Measurements from ENCODE around the gene AQP6. TPM values are rescaled to one million over a fixed set of nuclear protein-coding genes. Genes with fewer than 3 reads are reported as not detected.

AQP6 gene
- total and polyA plus RNA-seq, 4 donors = 0.39 TPM; not detected in 3

GRCh38 chr12:49966511-49967041 lies 6.2 kb upstream of the AQP6 start:
- no peaks in the 10 kb centered on the region for H3K4me1 ChIP-seq (ENCODE audit: control insufficient read depth in 1 of 2, insufficient read depth in 2 of 2, low read length in 2 of 2)
- DNase-seq = peak in 1 of 2 donors; percentile 62
- no peaks in the 10 kb centered on the region for H3K27me3 ChIP-seq (ENCODE audit: control insufficient read depth in 1 of 2, insufficient read depth in 2 of 2, low read length in 1 of 2)
- WGBS, 2 donors = 38 to 42% methylated on average over 16 of the region's 16 CpGs
- ATAC-seq (ENCODE audit: low FRiP score) = no peak
- no peaks in the 10 kb centered on the region for H3K9me3 ChIP-seq (ENCODE audit: control insufficient read depth, low read length)
- no peak overlapping the region for H3K27ac ChIP-seq (ENCODE audit: low read depth in 1 of 2, low read length in 2 of 2)
- no peaks in the 10 kb centered on the region for H3K36me3 ChIP-seq (ENCODE audit: control insufficient read depth in 1 of 2, insufficient read depth in 2 of 2, low read length in 1 of 2)
- intact Hi-C loops (cut with DNase I) = loop anchor here (2.0 to 10.0 kb wide), 5 partner anchors 90 to 208 kb away; partner anchors contain the start of gene ASIC1 (in 2 of the 2)
- H3K4me3 ChIP-seq (ENCODE audit: low read length in 2 of 2) = no peak overlapping the region

- Histone ChIP-seq H3K27me3 (ENCODE audit: control insufficient read depth in 1 of 2, insufficient read depth in 2 of 2, low read length in 1 of 2) (no peaks in the 10 kb centered on the region), H3K9me3 (ENCODE audit: control insufficient read depth, low read length) (no peaks in the 10 kb centered on the region), H3K4me1 (ENCODE audit: control insufficient read depth in 1 of 2, insufficient read depth in 2 of 2, low read length in 2 of 2) (no peaks in the 10 kb centered on the region), H3K4me3 (ENCODE audit: low read length in 2 of 2) (no peak overlapping the region), H3K27ac (ENCODE audit: low read depth in 1 of 2, low read length in 2 of 2) (no peak overlapping the region), H3K36me3 (ENCODE audit: control insufficient read depth in 1 of 2, insufficient read depth in 2 of 2, low read length in 1 of 2) (no peaks in the 10 kb centered on the region)
- ATAC-seq (ENCODE audit: low FRiP score) (peak; percentile 93), DNase-seq (peak; percentile 95 to 98)
- intact Hi-C loops (cut with DNase I) = loop anchor here (2.0 to 10.0 kb wide), 5 partner anchors 90 to 208 kb away; partner anchors contain the start of gene ASIC1 (in 2 of the 2)
- 2% methylated on average over 40 of the region's 40 CpGs for WGBS, 2 donors
Measured at GRCh38 chr12:49967042-49967776, 5.5 kb upstream of the AQP6 start.

DNA sequence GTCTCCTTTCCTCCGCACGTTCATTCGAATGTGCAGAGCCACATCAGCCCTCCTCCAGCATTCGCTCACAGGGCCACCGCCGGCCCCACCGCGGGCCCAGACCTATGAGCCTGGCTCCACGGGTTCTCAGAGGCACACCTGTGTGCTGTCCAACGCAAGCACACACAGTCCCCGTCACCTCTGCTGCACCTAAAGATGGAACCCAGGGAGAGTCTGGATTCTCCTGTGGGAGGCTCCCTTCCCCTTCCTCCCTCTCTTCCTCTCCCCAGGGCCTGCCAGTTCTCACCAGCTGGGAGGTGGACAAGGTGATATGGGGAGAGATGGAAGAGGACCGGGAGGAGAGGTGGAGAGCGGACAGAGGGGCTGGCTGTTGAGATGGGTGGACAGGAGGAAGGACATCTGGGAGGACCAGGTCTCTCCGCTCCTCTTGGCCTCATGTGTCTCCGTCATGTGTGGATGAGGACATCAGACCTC lies 4.9 kb upstream of the AQP6 start:
- no peak overlapping the region for H3K27ac ChIP-seq (ENCODE audit: low read depth in 1 of 2, low read length in 2 of 2)
- H3K27me3 ChIP-seq (ENCODE audit: control insufficient read depth in 1 of 2, insufficient read depth in 2 of 2, low read length in 1 of 2) = no peaks in the 10 kb centered on the region
- H3K36me3 ChIP-seq (ENCODE audit: control insufficient read depth in 1 of 2, insufficient read depth in 2 of 2, low read length in 1 of 2) = no peaks in the 10 kb centered on the region
- DNase-seq = peak in 1 of 2 donors; percentile 62
- intact Hi-C loops (cut with DNase I) = loop anchor here (2.0 to 10.0 kb wide), 5 partner anchors 89 to 207 kb away; partner anchors contain the start of gene ASIC1 (in 2 of the 2)
- no peak overlapping the region for H3K4me3 ChIP-seq (ENCODE audit: low read length in 2 of 2)
- no peaks in the 10 kb centered on the region for H3K9me3 ChIP-seq (ENCODE audit: control insufficient read depth, low read length)
- no peaks in the 10 kb centered on the region for H3K4me1 ChIP-seq (ENCODE audit: control insufficient read depth in 1 of 2, insufficient read depth in 2 of 2, low read length in 2 of 2)
- WGBS, 2 donors = 39 to 42% methylated on average over 15 of the region's 15 CpGs
- ATAC-seq (ENCODE audit: low FRiP score) = no peak

DNA sequence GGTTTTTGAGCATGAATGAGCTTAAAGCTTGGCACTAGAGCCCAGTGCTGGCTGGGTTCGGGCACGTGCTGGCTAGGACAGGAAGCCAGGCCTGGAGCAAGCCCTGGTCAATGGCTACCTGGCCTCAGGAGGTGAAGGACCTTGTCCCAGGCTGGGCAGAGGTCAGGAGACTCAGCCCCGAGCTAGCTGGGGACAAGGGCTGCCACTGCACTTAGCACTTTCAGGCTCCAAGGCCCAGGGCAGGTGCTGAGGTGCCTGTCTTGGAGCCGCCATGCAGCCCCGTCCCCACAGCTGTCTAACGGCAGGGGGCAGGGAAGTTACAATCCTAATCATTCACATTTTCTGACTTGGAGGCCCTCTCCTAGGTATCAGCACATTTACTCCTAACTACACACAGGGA lies 4.3 kb upstream of the AQP6 start:
- H3K4me1 ChIP-seq (ENCODE audit: control insufficient read depth in 1 of 2, insufficient read depth in 2 of 2, low read length in 2 of 2) = no peaks in the 10 kb centered on the region
- H3K9me3 ChIP-seq (ENCODE audit: control insufficient read depth, low read length) = no peaks in the 10 kb centered on the region
- no peaks in the 10 kb centered on the region for H3K27me3 ChIP-seq (ENCODE audit: control insufficient read depth in 1 of 2, insufficient read depth in 2 of 2, low read length in 1 of 2)
- DNase-seq (peak in 1 of 2 donors; percentile 70), ATAC-seq (ENCODE audit: low FRiP score) (no peak)
- H3K27ac ChIP-seq (ENCODE audit: low read depth in 1 of 2, low read length in 2 of 2) = no peak overlapping the region
- no peak overlapping the region for H3K4me3 ChIP-seq (ENCODE audit: low read length in 2 of 2)
- no peaks in the 10 kb centered on the region for H3K36me3 ChIP-seq (ENCODE audit: control insufficient read depth in 1 of 2, insufficient read depth in 2 of 2, low read length in 1 of 2)
- 78 to 80% methylated on average over 6 of the region's 6 CpGs for WGBS, 2 donors
- intact Hi-C loops (cut with DNase I) = loop anchor here (5.0 to 10.0 kb wide), 3 partner anchors 89 to 206 kb away; partner anchors contain the start of gene ASIC1 (in 1 of the 2)

- Histone ChIP-seq H3K36me3 (ENCODE audit: control insufficient read depth in 1 of 2, insufficient read depth in 2 of 2, low read length in 1 of 2) (no peaks in the 10 kb centered on the region), H3K9me3 (ENCODE audit: control insufficient read depth, low read length) (no peaks in the 10 kb centered on the region), H3K27ac (ENCODE audit: low read depth in 1 of 2, low read length in 2 of 2) (no peak overlapping the region), H3K4me1 (ENCODE audit: control insufficient read depth in 1 of 2, insufficient read depth in 2 of 2, low read length in 2 of 2) (no peaks in the 10 kb centered on the region), H3K4me3 (ENCODE audit: low read length in 2 of 2) (no peak overlapping the region), H3K27me3 (ENCODE audit: control insufficient read depth in 1 of 2, insufficient read depth in 2 of 2, low read length in 1 of 2) (no peaks in the 10 kb centered on the region)
- intact Hi-C loops (cut with DNase I) = loop anchor here (5.0 to 10.0 kb wide), 3 partner anchors 88 to 206 kb away; partner anchors contain the start of gene ASIC1 (in 1 of the 2)
- 82 to 84% methylated on average over 5 of the region's 5 CpGs for WGBS, 2 donors
- DNase-seq = peak in 1 of 2 donors; percentile 40
- no peak for ATAC-seq (ENCODE audit: low FRiP score)
Measured at GRCh38 chr12:49969027-49969426, 3.7 kb upstream of the AQP6 start.

- no peaks in the 10 kb centered on the region for H3K27me3 ChIP-seq (ENCODE audit: control insufficient read depth in 1 of 2, insufficient read depth in 2 of 2, low read length in 1 of 2)
- 91 to 95% methylated on average over 12 of the region's 12 CpGs for WGBS, 2 donors
- H3K4me1 ChIP-seq (ENCODE audit: control insufficient read depth in 1 of 2, insufficient read depth in 2 of 2, low read length in 2 of 2) = no peaks in the 10 kb centered on the region
- no peak overlapping the region for H3K4me3 ChIP-seq (ENCODE audit: low read length in 2 of 2)
- no peaks in the 10 kb centered on the region for H3K9me3 ChIP-seq (ENCODE audit: control insufficient read depth, low read length)
- intact Hi-C loops (cut with DNase I) = loop anchor here (5.0 to 10.0 kb wide), 3 partner anchors 87 to 205 kb away; partner anchors contain the start of gene ASIC1 (in 1 of the 2)
- no peaks in the 10 kb centered on the region for H3K36me3 ChIP-seq (ENCODE audit: control insufficient read depth in 1 of 2, insufficient read depth in 2 of 2, low read length in 1 of 2)
- DNase-seq (peak in 1 of 2 donors; percentile 64), ATAC-seq (ENCODE audit: low FRiP score) (no peak)
- no peak overlapping the region for H3K27ac ChIP-seq (ENCODE audit: low read depth in 1 of 2, low read length in 2 of 2)
Measured at GRCh38 chr12:49969651-49970429, 2.9 kb upstream of the AQP6 start.

DNA sequence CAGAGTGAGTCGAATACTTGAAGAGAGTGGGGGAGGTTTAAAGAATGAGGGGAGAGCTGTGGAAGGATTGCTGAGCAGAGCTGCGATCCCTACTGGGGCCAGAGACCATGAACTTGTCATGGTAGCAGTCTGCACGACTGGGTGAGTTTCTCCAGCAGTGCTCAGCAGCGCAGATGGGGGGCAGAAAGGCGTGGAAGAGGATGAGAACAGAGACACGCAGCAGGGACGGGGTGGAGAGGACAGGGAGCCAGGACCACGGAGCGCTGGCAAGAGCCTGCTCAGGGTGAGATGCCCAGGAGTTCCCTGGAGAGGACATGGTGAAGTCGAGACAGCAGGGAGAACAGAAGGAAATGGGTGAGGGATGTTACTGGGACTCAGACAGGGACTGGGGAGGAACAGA lies 2.1 kb upstream of the AQP6 start:
- ATAC-seq (ENCODE audit: low FRiP score) (no peak), DNase-seq (peak in 1 of 2 donors; percentile 68)
- H3K27ac ChIP-seq (ENCODE audit: low read depth in 1 of 2, low read length in 2 of 2) = no peak overlapping the region
- H3K4me1 ChIP-seq (ENCODE audit: control insufficient read depth in 1 of 2, insufficient read depth in 2 of 2, low read length in 2 of 2) = no peaks in the 10 kb centered on the region
- H3K36me3 ChIP-seq (ENCODE audit: control insufficient read depth in 1 of 2, insufficient read depth in 2 of 2, low read length in 1 of 2) = no peaks in the 10 kb centered on the region
- H3K4me3 ChIP-seq (ENCODE audit: low read length in 2 of 2) = no peak overlapping the region
- 86 to 88% methylated on average over 10 of the region's 10 CpGs for WGBS, 2 donors
- intact Hi-C loops (cut with DNase I) = no loop called here
- no peaks in the 10 kb centered on the region for H3K9me3 ChIP-seq (ENCODE audit: control insufficient read depth, low read length)
- H3K27me3 ChIP-seq (ENCODE audit: control insufficient read depth in 1 of 2, insufficient read depth in 2 of 2, low read length in 1 of 2) = no peaks in the 10 kb centered on the region

- 90 to 92% methylated on average over 6 of the region's 6 CpGs for WGBS, 2 donors
- no peaks in the 10 kb centered on the region for H3K4me1 ChIP-seq (ENCODE audit: control insufficient read depth in 1 of 2, insufficient read depth in 2 of 2, low read length in 2 of 2)
- DNase-seq (peak in 1 of 2 donors; percentile 42), ATAC-seq (ENCODE audit: low FRiP score) (no peak)
- H3K36me3 ChIP-seq (ENCODE audit: control insufficient read depth in 1 of 2, insufficient read depth in 2 of 2, low read length in 1 of 2) = no peaks in the 10 kb centered on the region
- no peak overlapping the region for H3K27ac ChIP-seq (ENCODE audit: low read depth in 1 of 2, low read length in 2 of 2)
- no peak overlapping the region for H3K4me3 ChIP-seq (ENCODE audit: low read length in 2 of 2)
- H3K9me3 ChIP-seq (ENCODE audit: control insufficient read depth, low read length) = no peaks in the 10 kb centered on the region
- no peaks in the 10 kb centered on the region for H3K27me3 ChIP-seq (ENCODE audit: control insufficient read depth in 1 of 2, insufficient read depth in 2 of 2, low read length in 1 of 2)
- intact Hi-C loops (cut with DNase I) = no loop called here
Measured at GRCh38 chr12:49971141-49971540, 1.6 kb upstream of the AQP6 start.

All from aorta (tissue), 5 donors.